SK-N-SH (cell line): ENCODE results near the gene EHD1.

ENCODE experiments used
- CTCF ChIP-seq: fragments of 200-600 bp; sonication (generic); IDR thresholded peaks from 2 replicates; pipeline ENCODE4 v1.6.1; 2017; ENCODE audit warnings: antibody characterized with exemption, mild to moderate bottlenecking, moderate library complexity
- EZH2phosphoT487 ChIP-seq: fragments of 200-600 bp; sonication (generic); IDR thresholded peaks from 2 replicates; pipeline ENCODE4 v1.6.1; 2017; ENCODE audit warnings: low read depth, mixed run types, mild to moderate bottlenecking, antibody characterized with exemption, moderate library complexity, borderline replicate concordance
- FOXJ3 ChIP-seq: sonication (generic); formaldehyde crosslinking; IDR thresholded peaks from 2 replicates; pipeline ENCODE4 v1.5.1; 2020; ENCODE audit warnings: mild to moderate bottlenecking, missing genetic modification reagents
- FOXM1 ChIP-seq: IDR thresholded peaks from 2 replicates; pipeline ENCODE4 v1.4.0; 2012; ENCODE audit warnings: low read depth, mild to moderate bottlenecking
- MXI1 ChIP-seq: IDR thresholded peaks from 2 replicates; pipeline ENCODE4 v1.6.1; 2012; ENCODE audit warnings: mild to moderate bottlenecking, low read depth, low read length, improper control_type of control experiment
- POLR2AphosphoS5 ChIP-seq: IDR thresholded peaks from 2 replicates; pipeline ENCODE4 v1.6.1; 2012; ENCODE audit warnings: low read depth, low read length
- TAF1 ChIP-seq: IDR thresholded peaks from 2 replicates; pipeline ENCODE4 v1.6.1; 2012; ENCODE audit warnings: low read depth, mild to moderate bottlenecking, low read length, moderate library complexity, borderline replicate concordance
- USF2 ChIP-seq: fragments of 150-350 bp; IDR thresholded peaks from 2 replicates; pipeline ENCODE4 v1.6.1; 2017; ENCODE audit warnings: antibody characterized with exemption, low read length, low read depth, borderline replicate concordance
- YY1 ChIP-seq: IDR thresholded peaks from 2 replicates; pipeline ENCODE4 v1.4.0; 2012; ENCODE audit warnings: low read depth, mild to moderate bottlenecking
- TF ChIP-seq, protein P1 (sequence below): IDR thresholded peaks from 2 replicates; pipeline ENCODE4 v1.4.0; 2012; ENCODE audit warnings: low read depth, borderline replicate concordance

- TF ChIP-seq POLR2AphosphoS5 (no peak), CTCF (no peak), YY1 (no peak), MXI1 (no peak), EZH2phosphoT487 (no peak), FOXM1 (no peak), TAF1 (no peak), USF2 (no peak), FOXJ3 (no peak)
- TF ChIP-seq, protein P1, sequence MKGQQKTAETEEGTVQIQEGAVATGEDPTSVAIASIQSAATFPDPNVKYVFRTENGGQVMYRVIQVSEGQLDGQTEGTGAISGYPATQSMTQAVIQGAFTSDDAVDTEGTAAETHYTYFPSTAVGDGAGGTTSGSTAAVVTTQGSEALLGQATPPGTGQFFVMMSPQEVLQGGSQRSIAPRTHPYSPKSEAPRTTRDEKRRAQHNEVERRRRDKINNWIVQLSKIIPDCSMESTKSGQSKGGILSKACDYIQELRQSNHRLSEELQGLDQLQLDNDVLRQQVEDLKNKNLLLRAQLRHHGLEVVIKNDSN = no peak
Observed at GRCh38 chr11:64897381-64898075, 19.1 kb upstream of the EHD1 start.
